Central memory CD8-positive, alpha-beta T cell (primary cell): ENCODE measurements around the gene FBN2.

Source experiments
- ATAC-seq: fragments of 150-1000 bp; cut with Tn5 transposase; replicated peaks from 2 replicates; pipeline ENCODE4 v1.10.0; 2022; ENCODE audit warnings: mild to moderate bottlenecking, moderate FRiP score, moderate number of reproducible peaks; ENCODE audit not compliant: poor library complexity, severe bottlenecking; ENCODE audit errors: extremely low read depth
- DNase-seq, 2 donors: peaks; one replicate each; pipeline ENCODE4 v3.0.0; 2021; ENCODE audit warnings: low spot score in 2 of 2
- H3K27ac Mint-ChIP-seq: one replicate; pipeline ENCODE4 v1.8.0; 2022; ENCODE audit warnings: low read depth, mild to moderate bottlenecking, moderate library complexity, mixed read lengths
- H3K27me3 Mint-ChIP-seq: one replicate; pipeline ENCODE4 v1.8.0; 2022; ENCODE audit warnings: mixed read lengths
- H3K36me3 Mint-ChIP-seq: one replicate; pipeline ENCODE4 v1.8.0; 2022; ENCODE audit warnings: mild to moderate bottlenecking, moderate library complexity, mixed read lengths; ENCODE audit not compliant: insufficient read depth
- H3K4me1 Mint-ChIP-seq: one replicate; pipeline ENCODE4 v1.8.0; 2022; ENCODE audit warnings: mixed read lengths
- H3K4me3 Mint-ChIP-seq: one replicate; pipeline ENCODE4 v1.8.0; 2022; ENCODE audit warnings: mild to moderate bottlenecking, moderate library complexity, mixed read lengths
- H3K9me3 Mint-ChIP-seq: one replicate; pipeline ENCODE4 v1.8.0; 2022; ENCODE audit warnings: mixed read lengths

Gene FBN2

GRCh38 chr5:128257076-128257475 lies 281.0 kb downstream of the FBN2 start:
- no peak for ATAC-seq
- Mint-ChIP-seq H3K27me3 (peaks cover 7% of the 10 kb centered on the region), H3K36me3 (peaks cover 3% of the 10 kb centered on the region), H3K4me1 (no peaks in the 10 kb centered on the region), H3K4me3 (no peak overlapping the region), H3K27ac (no peak overlapping the region), H3K9me3 (no peaks in the 10 kb centered on the region)
- no peak for DNase-seq

DNA sequence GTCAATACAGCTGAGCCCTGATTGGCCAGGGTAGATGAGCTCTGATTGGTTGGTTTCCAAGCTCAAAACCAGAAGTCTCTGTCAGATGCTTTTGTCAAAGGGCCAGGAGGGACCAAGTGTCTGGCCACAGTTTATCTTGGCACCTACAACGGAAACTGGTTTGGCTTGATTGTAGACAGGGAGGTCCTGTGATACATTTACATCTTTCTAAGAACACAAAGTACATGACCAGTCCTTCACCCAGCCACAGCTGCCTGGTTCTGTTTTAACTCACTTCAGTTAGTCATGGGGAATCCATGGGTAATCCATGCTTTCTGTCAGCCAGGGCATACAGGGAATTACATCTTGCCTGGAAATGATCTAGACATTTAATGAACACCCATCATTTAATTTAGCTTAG lies 283.3 kb downstream of the FBN2 start:
- DNase-seq (no peak), ATAC-seq (no peak)
- H3K4me3 Mint-ChIP-seq, result no peak overlapping the region

GRCh38 chr5:128253880-128254279 lies 284.2 kb downstream of the FBN2 start:
- no peak overlapping the region for H3K4me3 Mint-ChIP-seq
- peaks cover 3% of the 10 kb centered on the region for H3K36me3 Mint-ChIP-seq
- H3K27ac Mint-ChIP-seq, result no peak overlapping the region
- peaks cover 18% of the 10 kb centered on the region for H3K27me3 Mint-ChIP-seq
- no peaks in the 10 kb centered on the region for H3K9me3 Mint-ChIP-seq
- H3K4me1 Mint-ChIP-seq, result no peaks in the 10 kb centered on the region
- ATAC-seq (no peak), DNase-seq (no peak)

More for the DNA sequence above, 283.3 kb downstream of the FBN2 start:
- Mint-ChIP-seq H3K9me3 (no peaks in the 10 kb centered on the region), H3K4me1 (no peaks in the 10 kb centered on the region), H3K36me3 (peaks cover 3% of the 10 kb centered on the region), H3K27me3 (peaks cover 24% of the 10 kb centered on the region), H3K27ac (no peak overlapping the region)

DNA sequence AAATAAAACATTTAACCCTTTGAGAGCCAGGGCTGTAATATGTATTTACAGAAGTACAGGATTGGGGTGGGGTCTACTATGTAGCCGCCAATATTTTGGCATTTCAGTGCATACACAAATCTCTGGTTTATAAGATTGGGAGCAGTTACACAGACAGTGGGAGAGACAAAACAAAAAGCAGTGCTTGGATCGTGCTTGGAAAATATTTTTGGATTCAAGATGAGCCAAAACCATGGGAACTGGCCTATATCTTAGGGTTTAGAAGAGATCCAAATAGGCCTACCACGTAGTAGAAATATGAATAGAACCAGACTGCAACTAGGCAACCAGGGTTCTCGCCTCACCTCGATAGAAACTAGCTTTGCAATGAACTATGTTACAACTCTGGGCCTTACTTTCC lies 284.9 kb downstream of the FBN2 start:
- Mint-ChIP-seq H3K27me3 (peaks cover 18% of the 10 kb centered on the region), H3K27ac (no peak overlapping the region), H3K4me1 (no peaks in the 10 kb centered on the region), H3K36me3 (peaks cover 3% of the 10 kb centered on the region), H3K4me3 (no peak overlapping the region), H3K9me3 (no peaks in the 10 kb centered on the region)
- DNase-seq, result no peak
- ATAC-seq, result no peak

DNA sequence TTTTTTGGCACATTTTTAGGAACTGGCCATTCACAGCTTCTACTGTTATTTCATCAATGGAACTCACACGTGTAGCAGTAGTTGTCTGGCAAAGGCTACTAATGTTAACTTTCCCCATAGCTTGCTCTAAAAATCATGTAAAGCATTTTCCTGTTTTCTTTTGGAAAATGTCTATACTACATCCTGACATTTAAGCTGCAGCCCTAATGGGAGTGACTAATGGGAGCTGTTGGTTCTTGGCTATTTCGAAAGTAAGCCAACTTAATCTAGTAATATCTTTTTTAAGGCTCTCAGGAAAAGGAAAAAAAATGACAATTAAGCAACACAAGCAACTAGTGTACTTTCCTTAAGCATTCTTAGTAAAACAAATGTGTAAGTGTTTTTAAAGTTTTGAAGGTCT lies 285.3 kb downstream of the FBN2 start:
- Mint-ChIP-seq H3K27me3 (peaks cover 18% of the 10 kb centered on the region), H3K36me3 (peaks cover 3% of the 10 kb centered on the region), H3K27ac (no peak overlapping the region), H3K4me3 (no peak overlapping the region), H3K9me3 (no peaks in the 10 kb centered on the region), H3K4me1 (no peaks in the 10 kb centered on the region)
- ATAC-seq (no peak), DNase-seq (no peak)

DNA sequence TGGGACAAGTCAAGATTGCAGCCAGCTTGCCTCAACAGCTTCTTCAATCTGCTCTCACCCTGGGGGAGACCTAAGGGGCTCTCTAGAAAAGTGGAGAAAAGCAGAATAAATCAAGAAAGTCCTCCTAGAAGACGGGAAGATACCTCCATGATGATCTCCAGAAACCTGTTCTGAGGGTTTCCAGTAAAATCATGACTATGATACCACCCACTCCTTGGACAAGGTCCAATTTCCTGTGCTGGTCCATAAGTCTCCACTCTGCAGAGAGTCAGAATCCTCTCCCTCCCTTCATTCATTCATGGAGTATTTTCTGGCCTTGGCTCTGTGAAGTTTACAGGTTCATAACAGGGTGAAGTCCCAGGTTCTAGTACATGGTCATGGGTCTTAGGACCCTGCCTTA lies 285.8 kb downstream of the FBN2 start:
- Mint-ChIP-seq H3K36me3 (peaks cover 3% of the 10 kb centered on the region), H3K4me1 (no peaks in the 10 kb centered on the region), H3K4me3 (no peak overlapping the region), H3K9me3 (no peaks in the 10 kb centered on the region), H3K27me3 (peaks cover 18% of the 10 kb centered on the region), H3K27ac (no peak overlapping the region)
- DNase-seq (no peak), ATAC-seq (no peak)

- Mint-ChIP-seq H3K27me3 (peaks cover 18% of the 10 kb centered on the region), H3K4me3 (no peak overlapping the region), H3K9me3 (no peaks in the 10 kb centered on the region), H3K4me1 (no peaks in the 10 kb centered on the region), H3K27ac (no peak overlapping the region), H3K36me3 (peaks cover 2% of the 10 kb centered on the region)
- no peak for ATAC-seq
- DNase-seq, result no peak
Observed at GRCh38 chr5:128245974-128246373, 292.1 kb downstream of the FBN2 start.

GRCh38 chr5:128243958-128244582 lies 294.0 kb downstream of the FBN2 start:
- H3K4me3 Mint-ChIP-seq, result no peak overlapping the region
- H3K27ac Mint-ChIP-seq, result no peak overlapping the region
- ATAC-seq (no peak), DNase-seq (no peak)
- H3K36me3 Mint-ChIP-seq, result peaks cover 2% of the 10 kb centered on the region
- H3K9me3 Mint-ChIP-seq, result no peaks in the 10 kb centered on the region
- H3K4me1 Mint-ChIP-seq, result no peaks in the 10 kb centered on the region
- H3K27me3 Mint-ChIP-seq, result peaks cover 19% of the 10 kb centered on the region

GRCh38 chr5:128241051-128241695 lies 296.9 kb downstream of the FBN2 start:
- Mint-ChIP-seq H3K27ac (no peak overlapping the region), H3K4me3 (no peak overlapping the region), H3K27me3 (peaks cover 38% of the 10 kb centered on the region), H3K4me1 (no peaks in the 10 kb centered on the region), H3K36me3 (peaks cover 2% of the 10 kb centered on the region), H3K9me3 (no peaks in the 10 kb centered on the region)
- ATAC-seq, result no peak
- DNase-seq, result no peak

DNA sequence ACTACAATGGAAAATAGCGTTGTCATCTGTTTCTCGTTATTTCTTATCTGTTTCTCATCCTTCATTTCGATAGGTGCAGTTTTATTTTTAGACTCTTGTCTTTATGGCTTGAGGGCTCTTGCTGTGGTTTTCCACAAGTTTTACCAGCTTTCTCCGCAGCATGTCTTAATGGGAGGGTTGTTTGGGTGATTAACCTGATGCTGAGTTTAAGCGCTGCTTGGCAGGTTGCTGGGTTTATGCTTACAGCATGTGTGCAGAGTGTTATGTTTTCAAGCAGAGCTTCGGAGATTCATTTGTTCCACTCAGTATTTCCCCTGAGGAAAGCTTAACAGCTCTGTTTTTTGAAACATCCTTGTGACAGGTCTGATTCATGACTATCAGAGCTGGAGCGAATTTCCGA lies 300.5 kb downstream of the FBN2 start:
- no peaks in the 10 kb centered on the region for H3K4me1 Mint-ChIP-seq
- H3K9me3 Mint-ChIP-seq, result no peaks in the 10 kb centered on the region
- peaks cover 51% of the 10 kb centered on the region for H3K27me3 Mint-ChIP-seq
- H3K36me3 Mint-ChIP-seq, result peaks cover 2% of the 10 kb centered on the region
- no peak for ATAC-seq
- no peak overlapping the region for H3K4me3 Mint-ChIP-seq
- H3K27ac Mint-ChIP-seq, result no peak overlapping the region
- no peak for DNase-seq

GRCh38 chr5:128237000-128237399 lies 301.0 kb downstream of the FBN2 start:
- Mint-ChIP-seq H3K36me3 (peaks cover under 1% of the 10 kb centered on the region), H3K4me1 (no peaks in the 10 kb centered on the region), H3K27ac (no peak overlapping the region), H3K9me3 (no peaks in the 10 kb centered on the region), H3K4me3 (no peak overlapping the region), H3K27me3 (peaks cover 51% of the 10 kb centered on the region)
- ATAC-seq (no peak), DNase-seq (no peak)

DNA sequence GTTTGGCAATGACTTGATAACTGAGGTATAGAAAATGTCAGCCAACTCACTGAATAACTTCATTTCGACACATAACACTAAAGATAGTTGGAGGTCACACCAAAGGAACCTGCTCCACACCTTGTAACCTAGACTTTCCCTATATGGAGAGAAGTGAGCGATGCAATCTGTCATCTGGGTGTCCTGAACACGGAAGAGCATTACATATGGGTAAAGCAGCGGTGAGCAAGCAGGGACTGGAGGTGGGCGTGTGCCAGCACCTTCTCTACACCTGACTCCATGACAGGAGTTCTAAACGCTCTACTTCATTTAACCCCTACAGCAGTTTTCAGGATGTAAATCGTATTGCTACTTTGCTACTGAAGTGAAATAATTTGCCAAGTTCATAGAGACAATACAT lies 301.7 kb downstream of the FBN2 start:
- no peak for DNase-seq
- no peak overlapping the region for H3K27ac Mint-ChIP-seq
- ATAC-seq, result no peak
- H3K36me3 Mint-ChIP-seq, result no peaks in the 10 kb centered on the region
- no peaks in the 10 kb centered on the region for H3K9me3 Mint-ChIP-seq
- no peak overlapping the region for H3K4me3 Mint-ChIP-seq
- no peaks in the 10 kb centered on the region for H3K4me1 Mint-ChIP-seq
- peaks cover 51% of the 10 kb centered on the region for H3K27me3 Mint-ChIP-seq

DNA sequence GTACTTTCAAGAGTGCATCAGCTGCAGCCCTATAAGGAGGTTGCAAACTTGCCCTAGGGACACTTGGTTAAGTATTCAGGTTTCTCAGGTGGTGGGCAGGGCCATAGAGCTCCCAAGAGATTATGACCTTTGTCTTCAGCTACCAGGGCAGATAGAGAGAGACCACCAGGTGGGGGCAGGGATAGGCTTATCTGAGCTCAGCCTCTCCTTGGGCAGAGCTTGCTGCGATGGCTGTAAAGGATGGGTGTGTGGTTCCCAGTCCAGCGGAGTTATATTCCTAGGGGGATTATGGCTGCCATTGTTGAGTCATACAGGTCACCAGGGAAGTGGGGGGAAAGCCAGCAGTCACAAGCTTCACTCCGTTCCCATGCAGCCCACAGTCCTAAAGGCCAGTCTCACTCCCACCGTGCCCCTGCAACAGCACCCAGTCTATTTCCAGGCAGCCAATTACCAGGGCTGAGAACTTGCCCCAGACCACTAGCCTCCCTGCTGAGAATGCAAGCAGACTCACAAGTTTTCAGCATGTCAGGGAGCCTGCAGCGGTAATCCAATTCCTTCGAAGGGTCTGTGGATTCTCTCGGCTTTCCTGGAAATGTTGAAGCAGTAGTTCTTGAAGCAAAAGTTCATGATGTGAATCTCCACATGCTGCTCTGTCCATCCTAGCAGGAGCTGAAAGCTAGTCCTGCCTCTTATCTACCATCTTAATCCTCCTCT lies 303.0 kb downstream of the FBN2 start:
- ATAC-seq (no peak), DNase-seq (no peak)
- Mint-ChIP-seq H3K27me3 (peaks cover 51% of the 10 kb centered on the region), H3K36me3 (no peaks in the 10 kb centered on the region), H3K27ac (no peak overlapping the region), H3K9me3 (no peaks in the 10 kb centered on the region), H3K4me3 (no peak overlapping the region), H3K4me1 (no peaks in the 10 kb centered on the region)
